LHCN-M2 (cell line): ENCODE measurements around the gene EPB41L2. TPM values are rescaled to one million over a fixed set of nuclear protein-coding genes. Genes with fewer than 3 reads are reported as not detected.
A peak's percentile ranks its signal among the peaks of the same experiment; 100 is the strongest.
"Not testable (repeated sequence)": the region's sequence is repeated elsewhere in the genome, so short reads cannot be mapped to it uniquely, and the experiment has no call there.

ENCODE experiments used
- DNase-seq: peaks from one replicate; pipeline ENCODE4 v3.0.0-alpha.2; 2012; ENCODE audit warnings: low read depth
- total RNA-seq: library from RNA; depleted of rRNA; stranded (reverse); fragments of >200 nt; gene quantifications from 2 replicates; pipeline ENCODE4 v1.2.3, GENCODE V29; 2014

EPB41L2 gene
- total RNA-seq, 1 experiment from 2014 or later: 26.2 TPM

GRCh38 chr6:131037194-131037897 lies 25.7 kb downstream of the EPB41L2 start:
- no peak for DNase-seq

GRCh38 chr6:131036601-131037000 lies 26.4 kb downstream of the EPB41L2 start:
- no peak for DNase-seq

- DNase-seq: no peak
Observed at GRCh38 chr6:131036143-131036542, 26.9 kb downstream of the EPB41L2 start.

GRCh38 chr6:131035582-131035981 lies 27.5 kb downstream of the EPB41L2 start:
- no peak for DNase-seq

- DNase-seq: no peak
Observed at GRCh38 chr6:131033631-131034030, 29.4 kb downstream of the EPB41L2 start.

GRCh38 chr6:131029626-131030297 lies 33.3 kb downstream of the EPB41L2 start:
- peak; percentile 51 for DNase-seq

- DNase-seq: no peak
Observed at GRCh38 chr6:131027326-131027725, 35.7 kb downstream of the EPB41L2 start.

GRCh38 chr6:131026243-131026642 lies 36.8 kb downstream of the EPB41L2 start:
- DNase-seq: no peak

GRCh38 chr6:131024565-131024964 lies 38.5 kb downstream of the EPB41L2 start:
- no peak for DNase-seq

GRCh38 chr6:131023834-131024504 lies 39.1 kb downstream of the EPB41L2 start:
- DNase-seq: peak; percentile 79

- DNase-seq: no peak
Observed at GRCh38 chr6:131022691-131023090, 40.4 kb downstream of the EPB41L2 start.

GRCh38 chr6:131017962-131018361 lies 45.1 kb downstream of the EPB41L2 start:
- no peak for DNase-seq

GRCh38 chr6:131015630-131016263 lies 47.3 kb downstream of the EPB41L2 start:
- DNase-seq: peak; percentile 40

- no peak for DNase-seq
Observed at GRCh38 chr6:131015025-131015591, 47.9 kb downstream of the EPB41L2 start.

GRCh38 chr6:131014080-131014776 lies 48.8 kb downstream of the EPB41L2 start:
- DNase-seq: no peak

GRCh38 chr6:131013495-131013894 lies 49.5 kb downstream of the EPB41L2 start:
- peak; percentile 73 for DNase-seq

GRCh38 chr6:131009790-131010189 lies 53.3 kb downstream of the EPB41L2 start:
- DNase-seq: no peak

- DNase-seq: not testable (repeated sequence)
Observed at GRCh38 chr6:131008965-131009364, 54.1 kb downstream of the EPB41L2 start.

- DNase-seq: not testable (repeated sequence)
Observed at GRCh38 chr6:131007964-131008363, 55.1 kb downstream of the EPB41L2 start.

GRCh38 chr6:131007286-131007685 lies 55.8 kb downstream of the EPB41L2 start:
- no peak for DNase-seq

- no peak for DNase-seq
Observed at GRCh38 chr6:131005439-131006016, 57.5 kb downstream of the EPB41L2 start.
